ENCODE results near the gene TMIE. TPM values are rescaled to one million over a fixed set of nuclear protein-coding genes. Genes with fewer than 3 reads are reported as not detected.

Gene TMIE
- total RNA-seq, 1 experiment from 2014 or later = 0.26 TPM

GRCh38 chr3:46730819-46731218, 29.6 kb downstream of the TMIE start:
- peaks cover 50% of the 10 kb centered on the region for H3K27me3 Mint-ChIP-seq (ENCODE audit: insufficient read depth, unreplicated experiment)
- BruUV-seq (replicated peaks) = no TSS peak
- H3K4me3 Mint-ChIP-seq (ENCODE audit: unreplicated experiment) = no peak overlapping the region
- H3K9me3 Mint-ChIP-seq (ENCODE audit: unreplicated experiment) = no peaks in the 10 kb centered on the region
- H3K4me1 Mint-ChIP-seq (ENCODE audit: insufficient read depth, unreplicated experiment) = no peaks in the 10 kb centered on the region
- no peak overlapping the region for H3K27ac Mint-ChIP-seq (ENCODE audit: low read depth, unreplicated experiment)
- intact Hi-C loops (cut with micrococcal nuclease) = no loop called here
- CTCF ChIA-PET = no interaction called here
- no peak for DNase-seq (ENCODE audit: unreplicated experiment)
- POLR2A ChIA-PET = no interaction called here
- no peaks in the 10 kb centered on the region for H3K36me3 Mint-ChIP-seq (ENCODE audit: insufficient read depth, unreplicated experiment)
- no peak for TF ChIP-seq CTCF (IDR thresholded peaks at IDR 0.05; ENCODE audit: unreplicated experiment)

- intact Hi-C loops (cut with micrococcal nuclease) = no loop called here
- no peak overlapping the region for H3K27ac Mint-ChIP-seq (ENCODE audit: low read depth, unreplicated experiment)
- H3K4me1 Mint-ChIP-seq (ENCODE audit: insufficient read depth, unreplicated experiment) = no peaks in the 10 kb centered on the region
- H3K27me3 Mint-ChIP-seq (ENCODE audit: insufficient read depth, unreplicated experiment) = peaks cover 40% of the 10 kb centered on the region
- DNase-seq (ENCODE audit: unreplicated experiment) = no peak
- ChIA-PET POLR2A (interaction anchor here (0.6 kb wide), 1 partner anchor 430 kb away, joined by 4 read pairs; no protein-coding TSS in a partner anchor), CTCF (no interaction called here)
- TF ChIP-seq CTCF (IDR thresholded peaks at IDR 0.05; ENCODE audit: unreplicated experiment) = no peak
- BruUV-seq (replicated peaks) = no TSS peak
- no peak overlapping the region for H3K4me3 Mint-ChIP-seq (ENCODE audit: unreplicated experiment)
- H3K9me3 Mint-ChIP-seq (ENCODE audit: unreplicated experiment) = no peaks in the 10 kb centered on the region
- H3K36me3 Mint-ChIP-seq (ENCODE audit: insufficient read depth, unreplicated experiment) = no peaks in the 10 kb centered on the region
Measured at GRCh38 chr3:46731795-46732194, 30.6 kb downstream of the TMIE start.

GRCh38 chr3:46733026-46733800, 32.0 kb downstream of the TMIE start:
- intact Hi-C loops (cut with micrococcal nuclease) = no loop called here
- no peaks in the 10 kb centered on the region for H3K4me1 Mint-ChIP-seq (ENCODE audit: insufficient read depth, unreplicated experiment)
- TF ChIP-seq CTCF (IDR thresholded peaks at IDR 0.05; ENCODE audit: unreplicated experiment) = no peak

GRCh38 chr3:46734773-46735172, 33.6 kb downstream of the TMIE start:
- no peak for DNase-seq (ENCODE audit: unreplicated experiment)
- POLR2A ChIA-PET = no interaction called here
- CTCF ChIA-PET = no interaction called here
- no TSS peak for BruUV-seq (replicated peaks)
- peaks cover 48% of the 10 kb centered on the region for H3K27me3 Mint-ChIP-seq (ENCODE audit: insufficient read depth, unreplicated experiment)
- no peaks in the 10 kb centered on the region for H3K9me3 Mint-ChIP-seq (ENCODE audit: unreplicated experiment)
- H3K27ac Mint-ChIP-seq (ENCODE audit: low read depth, unreplicated experiment) = no peak overlapping the region
- no peak for TF ChIP-seq CTCF (IDR thresholded peaks at IDR 0.05; ENCODE audit: unreplicated experiment)
- no peaks in the 10 kb centered on the region for H3K4me1 Mint-ChIP-seq (ENCODE audit: insufficient read depth, unreplicated experiment)
- no peak overlapping the region for H3K4me3 Mint-ChIP-seq (ENCODE audit: unreplicated experiment)
- H3K36me3 Mint-ChIP-seq (ENCODE audit: insufficient read depth, unreplicated experiment) = no peaks in the 10 kb centered on the region
- intact Hi-C loops (cut with micrococcal nuclease) = no loop called here

More at GRCh38 chr3:46733026-46733800, 32.0 kb downstream of the TMIE start:
- BruUV-seq (replicated peaks) = no TSS peak
- Mint-ChIP-seq H3K9me3 (ENCODE audit: unreplicated experiment) (no peaks in the 10 kb centered on the region), H3K4me3 (ENCODE audit: unreplicated experiment) (no peak overlapping the region), H3K27me3 (ENCODE audit: insufficient read depth, unreplicated experiment) (peaks cover 52% of the 10 kb centered on the region), H3K36me3 (ENCODE audit: insufficient read depth, unreplicated experiment) (no peaks in the 10 kb centered on the region), H3K27ac (ENCODE audit: low read depth, unreplicated experiment) (no peak overlapping the region)
- POLR2A ChIA-PET = no interaction called here
- CTCF ChIA-PET = no interaction called here
- DNase-seq (ENCODE audit: unreplicated experiment) = peak; percentile 19

Data from MCF 10A (cell line).